Mesothelial cell of epicardium (in vitro differentiated cells): ENCODE data around the gene CARS1. TPM values are rescaled to one million over a fixed set of nuclear protein-coding genes. Genes with fewer than 3 reads are reported as not detected.

Experiments used
- DNase-seq, 2 experiments: peaks; one replicate each; pipeline ENCODE4 v3.0.0; 2021; ENCODE audit warnings: low spot score in 2 of 2; ENCODE audit not compliant: unreplicated experiment in 2 of 2
- H3K27ac Mint-ChIP-seq: 2 replicates; pipeline ENCODE4 v1.8.0; 2021; ENCODE audit warnings: mixed read lengths
- H3K27me3 Mint-ChIP-seq: 2 replicates; pipeline ENCODE4 v1.8.0; 2021; ENCODE audit warnings: low read depth, mixed read lengths
- H3K36me3 Mint-ChIP-seq: 2 replicates; pipeline ENCODE4 v1.8.0; 2021; ENCODE audit warnings: mixed read lengths
- H3K4me1 Mint-ChIP-seq: 2 replicates; pipeline ENCODE4 v1.8.0; 2021; ENCODE audit warnings: mixed read lengths
- H3K4me3 Mint-ChIP-seq: 2 replicates; pipeline ENCODE4 v1.8.0; 2021; ENCODE audit warnings: mild to moderate bottlenecking, moderate library complexity, mixed read lengths
- H3K9me3 Mint-ChIP-seq: 2 replicates; pipeline ENCODE4 v1.8.0; 2021; ENCODE audit warnings: mixed read lengths
- total RNA-seq: library from RNA; stranded (reverse); gene quantifications from 3 replicates; pipeline ENCODE4 v1.2.1, GENCODE V29; 2021
- TF ChIP-seq, protein P1 (sequence below): fragments of 200-600 bp; sonication (generic); IDR thresholded peaks from one replicate; pipeline ENCODE4 v1.5.0; 2021; ENCODE audit warnings: antibody characterized with exemption; ENCODE audit not compliant: unreplicated experiment

CARS1 gene
- total RNA-seq, 1 donor from 2014 or later: 32.7 TPM

GRCh38 chr11:3095712-3096361 lies 38.6 kb upstream of the CARS1 start:
- no peak overlapping the region for H3K4me3 Mint-ChIP-seq
- peak overlapping the region; percentile 43 for H3K27ac Mint-ChIP-seq
- DNase-seq: peak in 1 of 2 experiments; percentile 27
- H3K36me3 Mint-ChIP-seq: peaks cover 32% of the 10 kb centered on the region
- H3K27me3 Mint-ChIP-seq: no peaks in the 10 kb centered on the region
- TF ChIP-seq, protein P1, sequence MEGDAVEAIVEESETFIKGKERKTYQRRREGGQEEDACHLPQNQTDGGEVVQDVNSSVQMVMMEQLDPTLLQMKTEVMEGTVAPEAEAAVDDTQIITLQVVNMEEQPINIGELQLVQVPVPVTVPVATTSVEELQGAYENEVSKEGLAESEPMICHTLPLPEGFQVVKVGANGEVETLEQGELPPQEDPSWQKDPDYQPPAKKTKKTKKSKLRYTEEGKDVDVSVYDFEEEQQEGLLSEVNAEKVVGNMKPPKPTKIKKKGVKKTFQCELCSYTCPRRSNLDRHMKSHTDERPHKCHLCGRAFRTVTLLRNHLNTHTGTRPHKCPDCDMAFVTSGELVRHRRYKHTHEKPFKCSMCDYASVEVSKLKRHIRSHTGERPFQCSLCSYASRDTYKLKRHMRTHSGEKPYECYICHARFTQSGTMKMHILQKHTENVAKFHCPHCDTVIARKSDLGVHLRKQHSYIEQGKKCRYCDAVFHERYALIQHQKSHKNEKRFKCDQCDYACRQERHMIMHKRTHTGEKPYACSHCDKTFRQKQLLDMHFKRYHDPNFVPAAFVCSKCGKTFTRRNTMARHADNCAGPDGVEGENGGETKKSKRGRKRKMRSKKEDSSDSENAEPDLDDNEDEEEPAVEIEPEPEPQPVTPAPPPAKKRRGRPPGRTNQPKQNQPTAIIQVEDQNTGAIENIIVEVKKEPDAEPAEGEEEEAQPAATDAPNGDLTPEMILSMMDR: no peak
- no peaks in the 10 kb centered on the region for H3K4me1 Mint-ChIP-seq
- no peaks in the 10 kb centered on the region for H3K9me3 Mint-ChIP-seq

- no peak overlapping the region for H3K27ac Mint-ChIP-seq
- H3K4me3 Mint-ChIP-seq: no peak overlapping the region
- H3K9me3 Mint-ChIP-seq: no peaks in the 10 kb centered on the region
- peaks cover 29% of the 10 kb centered on the region for H3K36me3 Mint-ChIP-seq
- no peaks in the 10 kb centered on the region for H3K27me3 Mint-ChIP-seq
- TF ChIP-seq, protein P1: no peak
- no peaks in the 10 kb centered on the region for H3K4me1 Mint-ChIP-seq
- DNase-seq: no peak
Measured at GRCh38 chr11:3094223-3094824, 37.1 kb upstream of the CARS1 start.

DNA sequence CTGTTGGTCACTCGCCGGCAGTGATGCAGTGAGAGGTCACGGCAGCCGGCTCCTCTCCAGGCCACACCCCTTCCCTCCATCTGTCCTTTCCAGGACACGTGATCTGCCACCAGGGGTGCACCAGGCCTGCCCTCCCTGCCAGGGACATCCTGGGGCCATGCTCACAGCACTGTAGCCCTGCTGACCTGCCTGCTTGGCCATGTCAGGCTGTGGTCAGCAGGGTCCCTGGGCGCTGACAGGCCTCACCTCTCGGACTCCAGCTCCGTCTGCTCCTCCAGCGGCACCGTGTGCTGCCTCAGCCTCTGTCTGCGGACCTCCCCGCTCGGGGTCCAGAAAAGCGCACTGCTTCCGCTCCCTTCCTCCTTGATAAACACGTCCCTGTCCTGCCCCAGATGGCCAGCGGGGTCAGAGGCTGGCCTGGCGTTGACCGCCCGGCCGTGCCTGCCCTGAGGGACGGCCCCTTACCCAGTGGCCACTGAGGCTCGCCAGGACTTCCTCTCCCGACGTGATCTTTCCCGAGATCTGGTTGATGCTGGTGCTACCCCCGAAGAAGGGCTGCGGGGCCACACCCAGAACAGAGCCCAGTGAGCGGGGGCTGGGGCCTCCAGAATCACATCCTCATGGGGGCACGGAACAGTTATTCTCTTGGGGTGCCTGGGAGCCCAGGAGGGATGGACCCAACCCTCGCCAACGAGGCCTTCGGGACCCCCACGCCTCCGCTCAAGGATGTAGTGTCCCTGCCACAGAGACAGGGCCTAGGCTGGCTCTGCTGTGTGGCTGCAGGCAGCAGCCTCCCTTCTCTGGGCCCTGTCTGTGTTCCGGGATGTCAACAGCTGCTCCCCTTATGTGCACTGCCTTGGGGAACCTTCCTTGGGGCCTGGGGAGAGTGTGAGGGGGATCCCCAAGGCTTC lies 36.3 kb upstream of the CARS1 start:
- TF ChIP-seq, protein P1: no peak
- DNase-seq: no peak
- H3K27ac Mint-ChIP-seq: no peak overlapping the region
- H3K4me3 Mint-ChIP-seq: no peak overlapping the region
- peaks cover 23% of the 10 kb centered on the region for H3K36me3 Mint-ChIP-seq
- H3K9me3 Mint-ChIP-seq: no peaks in the 10 kb centered on the region
- no peaks in the 10 kb centered on the region for H3K4me1 Mint-ChIP-seq
- H3K27me3 Mint-ChIP-seq: no peaks in the 10 kb centered on the region

DNA sequence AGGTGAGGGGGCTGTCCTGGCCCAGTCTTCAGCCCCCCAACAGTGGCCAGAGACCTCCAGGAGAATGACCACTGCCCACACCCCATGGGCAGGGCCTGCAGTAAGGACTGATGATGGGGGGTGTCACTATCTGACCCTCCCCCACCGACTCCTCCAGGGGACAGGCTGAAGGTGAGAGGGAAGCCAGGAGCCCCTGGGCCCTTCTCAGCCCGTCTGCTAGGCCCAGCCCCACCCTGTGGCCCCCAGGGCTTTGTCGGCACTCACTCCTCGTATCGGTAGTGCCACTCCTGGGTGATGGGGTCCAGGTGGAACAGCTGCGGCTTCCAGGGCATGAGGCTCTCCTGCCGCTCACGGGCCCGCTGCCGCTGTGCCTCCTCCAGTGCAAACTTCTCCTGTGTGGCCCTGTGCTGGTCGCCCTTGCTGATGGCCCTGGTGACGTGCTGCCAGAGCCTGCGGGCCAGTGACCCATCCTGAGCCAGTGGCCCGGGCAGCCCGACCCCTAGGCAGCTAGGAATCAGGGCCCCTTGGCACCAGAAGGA lies 35.4 kb upstream of the CARS1 start:
- Mint-ChIP-seq H3K27me3 (no peaks in the 10 kb centered on the region), H3K4me1 (no peaks in the 10 kb centered on the region), H3K27ac (no peak overlapping the region), H3K9me3 (no peaks in the 10 kb centered on the region), H3K4me3 (no peak overlapping the region), H3K36me3 (peaks cover 19% of the 10 kb centered on the region)
- DNase-seq: no peak
- TF ChIP-seq, protein P1: no peak

DNA sequence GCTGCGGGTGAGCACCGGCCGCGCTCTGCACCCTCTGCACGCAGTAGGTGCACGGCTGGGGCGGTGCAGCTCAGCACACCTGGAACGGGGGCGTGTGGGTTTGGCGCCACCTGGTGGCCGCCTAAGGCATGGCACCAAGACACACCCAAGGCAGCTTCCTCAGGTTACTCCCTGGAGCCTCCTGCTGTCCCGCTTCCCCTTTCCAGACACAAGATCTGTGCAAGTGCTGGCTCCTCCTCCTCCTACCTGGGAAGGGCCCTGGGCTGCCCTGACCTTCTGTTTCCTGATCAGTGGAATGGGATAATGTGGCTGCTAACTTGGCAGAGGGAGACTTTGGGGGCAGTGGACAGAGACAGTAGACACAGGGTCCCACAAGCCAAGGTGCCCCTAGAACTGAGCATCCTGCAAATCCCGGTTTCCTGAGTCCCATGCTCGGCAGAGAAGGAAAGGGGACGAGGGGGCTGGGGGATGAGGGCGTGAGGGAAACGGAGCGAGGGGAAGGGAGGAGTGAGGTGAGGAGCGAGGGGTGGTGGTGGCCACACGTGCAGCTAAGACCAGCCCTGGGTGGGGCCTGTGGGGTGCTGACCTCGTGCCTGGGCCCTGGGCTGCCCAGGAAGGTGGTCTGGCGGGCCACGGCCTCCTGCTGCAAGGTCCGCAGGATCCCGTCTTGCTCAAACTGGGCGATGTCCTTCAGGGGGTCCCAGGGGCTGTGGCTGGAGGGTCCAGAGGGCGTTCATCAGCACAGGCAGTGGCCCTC lies 34.8 kb upstream of the CARS1 start:
- Mint-ChIP-seq H3K9me3 (no peaks in the 10 kb centered on the region), H3K27ac (no peak overlapping the region), H3K4me3 (no peak overlapping the region), H3K27me3 (no peaks in the 10 kb centered on the region), H3K36me3 (peaks cover 15% of the 10 kb centered on the region), H3K4me1 (no peaks in the 10 kb centered on the region)
- TF ChIP-seq, protein P1: peak; percentile 99
- DNase-seq: peak; percentile 53 to 82
